ENCODE data around the gene NKD1.

NKD1 gene

DNA sequence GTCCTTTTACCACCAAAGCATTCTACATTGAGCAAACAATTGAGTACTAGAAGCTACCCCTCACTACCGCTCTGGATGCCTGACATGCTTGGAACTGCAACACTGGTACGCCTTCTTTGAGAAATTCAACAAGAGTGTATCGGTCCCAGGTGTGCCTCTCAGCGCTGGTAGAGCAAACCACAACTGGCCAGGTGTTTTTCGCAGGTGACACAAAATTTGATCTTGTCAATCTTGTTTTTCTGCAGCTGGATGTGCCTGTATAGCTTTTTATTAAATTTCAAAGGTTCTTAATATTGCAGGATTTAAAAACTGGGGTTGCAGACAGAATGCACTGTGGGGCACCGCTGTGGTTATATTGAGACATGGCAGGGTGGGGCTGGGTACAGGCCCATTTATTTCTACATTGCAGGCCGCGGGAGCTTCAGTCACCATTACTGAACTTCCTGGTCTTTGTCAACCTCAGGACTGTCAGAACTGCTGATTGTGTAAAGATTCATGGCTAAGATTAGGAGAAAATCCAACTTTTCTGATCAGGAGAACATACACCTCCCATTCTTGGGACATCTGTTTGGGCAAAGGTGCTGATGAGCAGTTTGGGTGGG is 137.4 kb downstream of the NKD1 start:
- TF ChIP-seq CTCF (IDR thresholded peaks at IDR 0.05; ENCODE audit: control insufficient read depth, insufficient read depth, low read depth, low read length, missing control alignments), result no peak
- no peak for DNase-seq (ENCODE audit: low read depth)
- no peak overlapping the region for H3K4me3 ChIP-seq (ENCODE audit: control insufficient read depth, low read depth, low read length)

DNA sequence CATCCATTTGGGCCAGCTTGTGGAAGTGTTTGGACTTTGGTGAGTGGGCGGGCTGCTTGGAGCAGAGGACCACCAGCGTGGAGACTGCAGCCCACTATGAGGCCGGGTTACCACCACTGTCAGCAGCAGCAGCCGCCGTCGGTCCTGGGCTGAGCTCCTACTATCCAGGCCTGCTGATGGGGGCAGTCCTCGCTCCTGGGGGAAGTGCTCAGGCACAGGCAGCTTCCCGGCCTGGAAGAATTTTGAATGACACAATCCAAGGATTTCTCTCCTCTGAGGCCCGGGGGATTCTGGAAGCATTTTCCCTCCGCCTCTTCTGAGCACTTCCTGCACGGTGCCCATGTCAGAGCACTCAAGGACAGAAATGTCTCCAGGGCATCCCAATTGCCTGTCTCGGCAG is 139.9 kb downstream of the NKD1 start:
- DNase-seq (ENCODE audit: low read depth), result no peak
- no peak for TF ChIP-seq CTCF (IDR thresholded peaks at IDR 0.05; ENCODE audit: control insufficient read depth, insufficient read depth, low read depth, low read length, missing control alignments)
- no peak overlapping the region for H3K4me3 ChIP-seq (ENCODE audit: control insufficient read depth, low read depth, low read length)

DNA sequence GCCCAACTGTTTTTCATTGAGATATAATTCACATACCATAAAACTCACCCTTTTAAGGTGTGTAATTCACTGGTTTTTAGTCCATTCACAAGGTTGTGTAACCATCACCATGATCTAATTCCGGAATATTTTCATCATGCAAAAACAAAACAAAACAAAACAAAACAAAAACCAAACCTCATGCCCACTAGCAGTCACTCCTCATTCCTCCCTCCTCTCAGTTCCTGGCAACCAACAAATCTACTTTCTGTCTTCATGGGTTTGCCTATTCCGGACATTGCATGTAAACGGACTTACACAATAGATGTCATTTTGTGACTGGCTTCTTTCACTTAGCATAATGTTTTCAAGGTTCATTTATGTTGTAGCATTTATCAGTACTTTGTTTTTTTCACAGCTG is 140.7 kb downstream of the NKD1 start:
- H3K4me3 ChIP-seq (ENCODE audit: control insufficient read depth, low read depth, low read length), result no peak overlapping the region
- DNase-seq (ENCODE audit: low read depth), result no peak
- TF ChIP-seq CTCF (IDR thresholded peaks at IDR 0.05; ENCODE audit: control insufficient read depth, insufficient read depth, low read depth, low read length, missing control alignments), result no peak

DNA sequence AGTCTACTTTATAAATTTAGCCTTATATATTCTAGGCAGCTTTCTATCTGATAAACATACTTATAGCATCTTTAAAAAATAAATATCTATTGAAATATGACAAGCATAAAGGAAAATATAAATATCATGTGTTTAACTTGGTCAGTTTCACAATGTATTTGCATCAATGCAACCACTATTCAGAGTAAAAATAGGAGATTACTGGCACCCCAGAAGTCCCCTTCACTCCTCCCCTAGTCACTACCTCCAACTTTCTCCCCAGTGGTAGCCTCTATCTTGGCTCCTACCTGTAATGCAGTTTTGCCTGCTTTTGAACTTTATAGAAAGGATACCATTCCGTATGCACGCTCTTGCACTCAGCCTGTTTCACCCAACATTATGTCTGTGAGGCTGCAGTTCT is 142.0 kb downstream of the NKD1 start:
- H3K4me3 ChIP-seq (ENCODE audit: control insufficient read depth, low read depth, low read length), result no peak overlapping the region
- TF ChIP-seq CTCF (IDR thresholded peaks at IDR 0.05; ENCODE audit: control insufficient read depth, insufficient read depth, low read depth, low read length, missing control alignments), result no peak

GRCh38 chr16:50692644-50692998 is 144.4 kb downstream of the NKD1 start:
- H3K4me3 ChIP-seq (ENCODE audit: control insufficient read depth, low read depth, low read length), result no peak overlapping the region
- TF ChIP-seq CTCF (IDR thresholded peaks at IDR 0.05; ENCODE audit: control insufficient read depth, insufficient read depth, low read depth, low read length, missing control alignments), result no peak
- no peak for DNase-seq (ENCODE audit: low read depth)

More for the DNA sequence above, 142.0 kb downstream of the NKD1 start:
- no peak for DNase-seq (ENCODE audit: low read depth)

- no peak for TF ChIP-seq CTCF (IDR thresholded peaks at IDR 0.05; ENCODE audit: control insufficient read depth, insufficient read depth, low read depth, low read length, missing control alignments)
- no peak for DNase-seq (ENCODE audit: low read depth)
- peak within 1 kb of the TSS; percentile 12; the same call in 1 of the 2 replicates for H3K4me3 ChIP-seq (ENCODE audit: control insufficient read depth, low read depth, low read length)
These were observed 145.0 kb downstream of the NKD1 start, which contains the start of gene NOD2 for GRCh38 chr16:50692999-50693781. NOD2 (plus strand) TSS chr16:50693606; CDS start chr16:50699496, 5,890 bp downstream.

Data from AG09309 (cell line).